Measurements from ENCODE around the gene SLC16A3.
A peak's percentile ranks its signal among the peaks of the same experiment; 100 is the strongest.
"Not testable (repeated sequence)": the region's sequence is repeated elsewhere in the genome, so short reads cannot be mapped to it uniquely, and the experiment has no call there.

The SLC16A3 gene

GRCh38 chr17:82247856-82248671, 19.2 kb downstream of the SLC16A3 start:
- DNase-seq: no peak

- no peak for DNase-seq
Observed at GRCh38 chr17:82248815-82249674, 20.2 kb downstream of the SLC16A3 start.

GRCh38 chr17:82249896-82250581, 21.2 kb downstream of the SLC16A3 start:
- no peak for DNase-seq

- DNase-seq: no peak
Observed at GRCh38 chr17:82250868-82251500, 22.1 kb downstream of the SLC16A3 start.

GRCh38 chr17:82252511-82253178, 23.8 kb downstream of the SLC16A3 start:
- no peak for DNase-seq

GRCh38 chr17:82253179-82253544, 24.3 kb downstream of the SLC16A3 start:
- DNase-seq: no peak

GRCh38 chr17:82254096-82254495, 25.3 kb downstream of the SLC16A3 start:
- not testable (repeated sequence) for DNase-seq

- DNase-seq: not testable (repeated sequence)
Observed at GRCh38 chr17:82254746-82255145, 25.9 kb downstream of the SLC16A3 start.

GRCh38 chr17:82255402-82255972, 26.6 kb downstream of the SLC16A3 start:
- DNase-seq: no peak

- DNase-seq: no peak
Observed at GRCh38 chr17:82256242-82256885, 27.5 kb downstream of the SLC16A3 start.

- DNase-seq: peak; percentile 80
Observed at GRCh38 chr17:82257473-82257872, 28.6 kb downstream of the SLC16A3 start.

GRCh38 chr17:82258555-82258954, 29.7 kb downstream of the SLC16A3 start:
- DNase-seq: no peak

- DNase-seq: not testable (repeated sequence)
Observed at GRCh38 chr17:82259972-82260961, 31.4 kb downstream of the SLC16A3 start.

- DNase-seq: no peak
Observed at GRCh38 chr17:82262344-82262743, 33.5 kb downstream of the SLC16A3 start.

- DNase-seq: no peak
Observed at GRCh38 chr17:82263641-82264040, 34.8 kb downstream of the SLC16A3 start.

GRCh38 chr17:82266142-82266541, 37.3 kb downstream of the SLC16A3 start:
- no peak for DNase-seq

GRCh38 chr17:82267575-82268379, 38.9 kb downstream of the SLC16A3 start:
- peak; percentile 49 for DNase-seq

- no peak for DNase-seq
Observed at GRCh38 chr17:82269138-82269881, 40.5 kb downstream of the SLC16A3 start.

Data from CD4-positive, alpha-beta T cell treated with Interleukin-4 for 4 hours (primary cell).